DND-41 (cell line): ENCODE measurements around the gene NKTR.

Source experiments
- EZH2 ChIP-seq: IDR thresholded peaks from 3 replicates; pipeline ENCODE4 v1.6.1; 2012; ENCODE audit warnings: borderline replicate concordance, low read depth, mild to moderate bottlenecking, moderate library complexity, low read length, inconsistent platforms; ENCODE audit not compliant: severe bottlenecking
- TF ChIP-seq, protein P1 (sequence below): IDR thresholded peaks from 2 replicates; pipeline ENCODE4 v1.5.1; 2012; ENCODE audit warnings: borderline replicate concordance, low read length, moderate library complexity, mild to moderate bottlenecking; ENCODE audit not compliant: poor library complexity, severe bottlenecking; ENCODE audit errors: extremely low read depth

DNA sequence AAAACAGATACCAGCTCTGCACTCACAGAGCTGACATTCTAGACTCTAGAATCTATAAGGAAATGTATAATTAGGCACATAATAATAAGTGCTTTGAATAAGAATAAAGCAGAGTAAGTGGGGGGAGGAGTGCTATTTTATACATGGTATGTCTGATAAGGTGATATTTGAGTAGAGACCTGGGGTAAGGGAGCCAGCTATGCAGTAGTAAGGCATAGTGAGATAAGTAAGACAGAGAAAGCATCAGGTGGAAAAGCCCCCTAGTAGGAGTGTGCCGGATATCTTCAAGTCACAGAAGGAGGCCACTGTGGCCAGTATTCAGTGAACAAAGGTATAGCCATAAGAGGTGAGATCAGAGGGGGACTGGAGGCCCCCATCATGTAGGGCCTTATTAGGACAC lies 6.9 kb upstream of the NKTR start:
- TF ChIP-seq, protein P1, sequence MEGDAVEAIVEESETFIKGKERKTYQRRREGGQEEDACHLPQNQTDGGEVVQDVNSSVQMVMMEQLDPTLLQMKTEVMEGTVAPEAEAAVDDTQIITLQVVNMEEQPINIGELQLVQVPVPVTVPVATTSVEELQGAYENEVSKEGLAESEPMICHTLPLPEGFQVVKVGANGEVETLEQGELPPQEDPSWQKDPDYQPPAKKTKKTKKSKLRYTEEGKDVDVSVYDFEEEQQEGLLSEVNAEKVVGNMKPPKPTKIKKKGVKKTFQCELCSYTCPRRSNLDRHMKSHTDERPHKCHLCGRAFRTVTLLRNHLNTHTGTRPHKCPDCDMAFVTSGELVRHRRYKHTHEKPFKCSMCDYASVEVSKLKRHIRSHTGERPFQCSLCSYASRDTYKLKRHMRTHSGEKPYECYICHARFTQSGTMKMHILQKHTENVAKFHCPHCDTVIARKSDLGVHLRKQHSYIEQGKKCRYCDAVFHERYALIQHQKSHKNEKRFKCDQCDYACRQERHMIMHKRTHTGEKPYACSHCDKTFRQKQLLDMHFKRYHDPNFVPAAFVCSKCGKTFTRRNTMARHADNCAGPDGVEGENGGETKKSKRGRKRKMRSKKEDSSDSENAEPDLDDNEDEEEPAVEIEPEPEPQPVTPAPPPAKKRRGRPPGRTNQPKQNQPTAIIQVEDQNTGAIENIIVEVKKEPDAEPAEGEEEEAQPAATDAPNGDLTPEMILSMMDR = no peak
- TF ChIP-seq EZH2 = no peak
